Measurements from ENCODE around the gene TCERG1L.

DNA sequence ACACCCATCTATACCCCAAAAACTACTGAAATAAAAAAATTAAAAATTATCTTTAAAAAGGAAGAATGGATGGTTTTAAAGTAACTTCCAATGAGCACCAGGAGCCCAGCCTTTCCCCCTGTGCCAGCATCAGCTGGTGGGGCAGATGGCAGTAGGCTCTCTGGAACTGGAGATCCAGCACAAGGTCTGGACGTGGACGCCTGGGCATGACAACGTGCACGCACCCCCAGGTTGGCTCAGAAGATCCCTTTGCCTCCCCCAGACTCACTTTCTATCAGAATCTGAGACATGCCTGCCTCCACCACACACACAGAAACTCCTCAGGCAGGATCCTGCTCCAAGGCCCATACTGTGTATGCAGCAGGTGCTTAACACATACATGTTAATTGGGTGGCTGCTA, 35.8 kb downstream of the TCERG1L start:
- TF ChIP-seq POLR2A (IDR thresholded peaks at IDR 0.05; ENCODE audit: low read depth, low read length) (no peak), POLR2AphosphoS5 (IDR thresholded peaks at IDR 0.05; ENCODE audit: low read depth, low read length) (no peak), TAF1 (IDR thresholded peaks at IDR 0.05; ENCODE audit: borderline replicate concordance, low read depth, low read length) (no peak)
